GM12878 (cell line): ENCODE data around the gene SLC6A11. TPM values are rescaled to one million over a fixed set of nuclear protein-coding genes. Genes with fewer than 3 reads are reported as not detected.

Experiments
- ATAC-seq: fragments of 200-7000 bp; cut with Tn5 transposase; 3 replicates; pipeline ENCODE4 v1.9.1; 2020; ENCODE audit warnings: mild to moderate bottlenecking, moderate library complexity
- BruUV-seq: library from RNA; stranded (reverse); fragments of 400-500 nt; replicated peaks from 2 replicates; lab custom pipeline; 2021; lab: Mats Ljungman, UMichigan
- CTCF ChIA-PET: fragments of 300-600 bp; sonication (Branson Sonifier 250); formaldehyde crosslinking; extraction: SDS; loops from one replicate; lab custom pipeline; 2021; ENCODE audit warnings: inconsistent platforms; lab: Yijun Ruan, JAX
- POLR2A ChIA-PET: fragments of 350-600 bp; formaldehyde crosslinking; extraction: SDS; loops from one replicate; lab custom pipeline; 2021; ENCODE audit warnings: inconsistent platforms; lab: Charles Lee
- RAD21 ChIA-PET: fragments of 300-600 bp; sonication (Branson Sonifier 250); formaldehyde crosslinking; loops from one replicate; lab custom pipeline; 2023; ENCODE audit warnings: antibody characterized with exemption; ENCODE audit not compliant: unreplicated experiment; lab: Charles Lee
- SMC1A ChIA-PET: fragments of 300-600 bp; sonication (Branson Sonifier 250); formaldehyde crosslinking; loops from one replicate; lab custom pipeline; 2023; ENCODE audit not compliant: unreplicated experiment, uncharacterized antibody; lab: Charles Lee
- DNase-seq: peaks from one replicate; pipeline ENCODE4 v3.0.0-alpha.2; 2011; ENCODE audit warnings: low read depth, low spot score
- FAIRE-seq: peaks from 3 replicates; lab custom pipeline; 2011; peaks lifted over from hg19 to GRCh38; lab: Jason Lieb, UNC
- H2AFZ ChIP-seq: 2 replicates; pipeline ENCODE4 v1.6.0; 2011; ENCODE audit warnings: low read depth, low read length, control low read depth; ENCODE audit not compliant: control insufficient read depth
- H3K27ac ChIP-seq: 2 replicates; pipeline ENCODE4 v1.5.1; 2011; ENCODE audit warnings: control low read depth; ENCODE audit not compliant: control insufficient read depth, insufficient read depth
- H3K27me3 ChIP-seq, 2 experiments: replicated peaks in 1 of 2; 2 replicates each; pipeline versions ENCODE4 v1.6.0 to v1.6.1; 2011; ENCODE audit warnings: low read length in 1 of 2; ENCODE audit not compliant: control insufficient read depth in 2 of 2, insufficient read depth in 2 of 2
- H3K36me3 ChIP-seq, 2 experiments: 2 replicates each; pipeline ENCODE4 v1.5.1; 2011; ENCODE audit warnings: low read length in 1 of 2; ENCODE audit not compliant: control insufficient read depth in 2 of 2, insufficient read depth in 2 of 2
- H3K4me1 ChIP-seq: 2 replicates; pipeline ENCODE4 v1.6.1; 2011; ENCODE audit warnings: mild to moderate bottlenecking, low read length, moderate library complexity, mixed read lengths; ENCODE audit not compliant: control insufficient read depth, insufficient read depth
- H3K4me2 ChIP-seq: 2 replicates; pipeline ENCODE4 v1.6.0; 2011; ENCODE audit warnings: control low read depth; ENCODE audit not compliant: control insufficient read depth, insufficient read depth
- H3K4me3 ChIP-seq: fragments of 200-600 bp; sonication (generic); 2 replicates; pipeline ENCODE4 v1.5.1; 2016
- H3K79me2 ChIP-seq: 2 replicates; pipeline ENCODE4 v1.6.0; 2011; ENCODE audit warnings: low read length; ENCODE audit not compliant: control insufficient read depth, insufficient read depth
- H3K9ac ChIP-seq: 2 replicates; pipeline ENCODE4 v1.8.0; 2011; ENCODE audit warnings: low read length, control low read depth, mixed read lengths; ENCODE audit not compliant: control insufficient read depth, insufficient read depth
- H3K9me3 ChIP-seq: replicated peaks from 3 replicates; pipeline ENCODE4 v1.5.1; 2011; ENCODE audit warnings: mild to moderate bottlenecking, low read length; ENCODE audit not compliant: control insufficient read depth, insufficient read depth
- H4K20me1 ChIP-seq: 2 replicates; pipeline ENCODE4 v1.6.0; 2011; ENCODE audit not compliant: control insufficient read depth, insufficient read depth
- BCL11A ChIP-seq: IDR thresholded peaks from 2 replicates; pipeline ENCODE4 v1.6.1; 2011; ENCODE audit warnings: low read depth, low read length
- CEBPZ ChIP-seq: fragments of 150-350 bp; IDR thresholded peaks from 2 replicates; pipeline ENCODE4 v1.6.1; 2016; ENCODE audit warnings: low read depth, low read length
- CREB1 ChIP-seq: IDR thresholded peaks from 2 replicates; pipeline ENCODE4 v1.6.1; 2012; ENCODE audit warnings: low read depth, mild to moderate bottlenecking, inconsistent platforms
- EED ChIP-seq: sonication (generic); IDR thresholded peaks from 2 replicates; pipeline ENCODE4 v1.6.1; 2016; ENCODE audit warnings: antibody characterized with exemption, low read depth
- HSF1 ChIP-seq: fragments of 150-350 bp; IDR thresholded peaks from 2 replicates; pipeline ENCODE4 v1.6.1; 2014; ENCODE audit warnings: mild to moderate bottlenecking, low read depth, low read length
- JUNB ChIP-seq: IDR thresholded peaks from 2 replicates; pipeline ENCODE4 v1.6.1; 2016; ENCODE audit warnings: antibody characterized with exemption, mild to moderate bottlenecking
- NFXL1 ChIP-seq: fragments of 450-650 bp; IDR thresholded peaks from 2 replicates; pipeline ENCODE4 v1.6.1; 2017; ENCODE audit warnings: antibody characterized with exemption, mild to moderate bottlenecking, borderline replicate concordance
- RBBP5 ChIP-seq: fragments of 200-600 bp; sonication (generic); conservative IDR thresholded peaks from 2 replicates; pipeline ENCODE4 v1.6.1; 2016
- SMAD1 ChIP-seq: fragments of 450-650 bp; IDR thresholded peaks from 2 replicates; pipeline ENCODE4 v1.6.1; 2018; ENCODE audit warnings: mild to moderate bottlenecking, low read depth; ENCODE audit not compliant: partially characterized antibody
- WRNIP1 ChIP-seq: IDR thresholded peaks from 2 replicates; pipeline ENCODE4 v1.6.1; 2011; ENCODE audit warnings: low read depth, low read length, improper control_type of control experiment, borderline replicate concordance
- WGBS: methylation state at CpG from one replicate; pipeline ENCODE4 v1.1.6; 2016; ENCODE audit warnings: low lambda C conversion rate; ENCODE audit not compliant: insufficient replicate concordance, insufficient coverage; ENCODE audit errors: missing lambda C conversion rate; 5-methylcytosine and 5-hydroxymethylcytosine counted together
- in situ Hi-C: fragments of 300-500 bp; cut with MboI; formaldehyde crosslinking; loops from 9 replicates; pipeline ENCODE4 v1.14.3; 2018; ENCODE audit warnings: mixed read lengths
- intact Hi-C: fragments of 100-400 bp; cut with micrococcal nuclease; formaldehyde crosslinking; loops from one replicate; pipeline ENCODE4 v1.14.2; 2022; ENCODE audit not compliant: unreplicated experiment
- polyA plus RNA-seq, 11 experiments: library from polyadenylated mRNA; depleted of rRNA in 4 of 11; unstranded in 6 of 11; stranded (reverse) in 5 of 11; fragments of >200 nt; fragmentation: Nextera tagmentation in 4 of 11; fragmentation: Illumina TruSeq in 1 of 11; extraction: Ambion mirVana in 4 of 11; extraction: Trizol in 1 of 11; gene quantifications; 1 replicate in 1 of 11; 2 replicates in 10 of 11; pipeline versions ENCODE4 v1.2.1 to v1.2.3, GENCODE V29; 2011 to 2016; ENCODE audit warnings: inconsistent platforms in 2 of 11, missing spikeins in 2 of 11, low read depth in 1 of 11
- total RNA-seq, 4 experiments: library from RNA; depleted of rRNA in 3 of 4; stranded (reverse); fragments of >200 nt in 3 of 4; fragmentation: Illumina TruSeq in 1 of 4; extraction: Trizol in 1 of 4; gene quantifications; 2 replicates each; pipeline versions ENCODE4 v1.2.1 to v1.2.3, GENCODE V29; 2013 to 2021
- TF ChIP-seq, protein P1 (sequence below): IDR thresholded peaks from 2 replicates; pipeline ENCODE4 v1.6.1; 2011; ENCODE audit warnings: mild to moderate bottlenecking, low read depth, low read length, moderate library complexity; ENCODE audit not compliant: insufficient replicate concordance
- TF ChIP-seq, protein P2 (sequence below): fragments of 450-650 bp; IDR thresholded peaks from 2 replicates; pipeline ENCODE4 v1.6.1; 2016; ENCODE audit warnings: mild to moderate bottlenecking, moderate library complexity, borderline replicate concordance

The SLC6A11 gene
- total and polyA plus RNA-seq, 10 of the 15 experiments (the other 5 are each of a cell fraction or from before 2014, with no cell fraction given) = not detected

DNA sequence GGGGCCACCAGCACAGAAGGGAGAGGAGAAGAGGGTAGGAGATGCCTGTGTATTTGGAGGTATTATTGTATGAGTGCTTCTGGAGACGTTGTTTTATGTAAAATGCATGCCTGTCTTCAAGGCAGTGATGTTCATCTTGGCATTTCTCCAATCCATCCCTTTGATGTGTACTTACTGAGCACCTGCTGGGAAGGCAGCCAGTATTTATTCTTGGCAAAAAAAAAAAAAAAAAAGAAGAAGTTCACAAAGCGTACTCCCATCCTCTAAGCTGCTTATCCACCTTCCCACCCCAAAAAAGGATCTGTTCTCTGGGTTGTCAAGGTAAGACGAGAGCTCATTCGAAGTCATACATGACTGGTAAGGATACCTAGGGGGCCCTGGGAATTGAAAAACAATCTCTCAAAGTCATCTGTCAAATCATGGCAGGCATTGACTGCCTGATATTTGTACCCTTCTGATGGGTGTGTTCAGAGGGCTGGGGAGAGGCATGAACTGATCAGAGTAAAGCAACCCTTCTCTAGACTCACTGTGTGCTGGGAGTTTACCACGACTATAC lies 146.5 kb downstream of the SLC6A11 start:
- POLR2A ChIA-PET = no interaction called here
- TF ChIP-seq, protein P1, sequence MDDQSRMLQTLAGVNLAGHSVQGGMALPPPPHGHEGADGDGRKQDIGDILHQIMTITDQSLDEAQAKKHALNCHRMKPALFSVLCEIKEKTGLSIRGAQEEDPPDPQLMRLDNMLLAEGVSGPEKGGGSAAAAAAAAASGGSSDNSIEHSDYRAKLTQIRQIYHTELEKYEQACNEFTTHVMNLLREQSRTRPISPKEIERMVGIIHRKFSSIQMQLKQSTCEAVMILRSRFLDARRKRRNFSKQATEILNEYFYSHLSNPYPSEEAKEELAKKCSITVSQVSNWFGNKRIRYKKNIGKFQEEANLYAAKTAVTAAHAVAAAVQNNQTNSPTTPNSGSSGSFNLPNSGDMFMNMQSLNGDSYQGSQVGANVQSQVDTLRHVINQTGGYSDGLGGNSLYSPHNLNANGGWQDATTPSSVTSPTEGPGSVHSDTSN = no peak
- no peak for TF ChIP-seq SMAD1
- no peak for TF ChIP-seq EED
- no peak for TF ChIP-seq HSF1
- no peak for TF ChIP-seq BCL11A
- TF ChIP-seq CREB1 = no peak
- TF ChIP-seq WRNIP1 = no peak
- no peak for TF ChIP-seq CEBPZ
- TF ChIP-seq JUNB = no peak
- TF ChIP-seq NFXL1 = no peak
- no peak for TF ChIP-seq RBBP5
- TF ChIP-seq, protein P2, sequence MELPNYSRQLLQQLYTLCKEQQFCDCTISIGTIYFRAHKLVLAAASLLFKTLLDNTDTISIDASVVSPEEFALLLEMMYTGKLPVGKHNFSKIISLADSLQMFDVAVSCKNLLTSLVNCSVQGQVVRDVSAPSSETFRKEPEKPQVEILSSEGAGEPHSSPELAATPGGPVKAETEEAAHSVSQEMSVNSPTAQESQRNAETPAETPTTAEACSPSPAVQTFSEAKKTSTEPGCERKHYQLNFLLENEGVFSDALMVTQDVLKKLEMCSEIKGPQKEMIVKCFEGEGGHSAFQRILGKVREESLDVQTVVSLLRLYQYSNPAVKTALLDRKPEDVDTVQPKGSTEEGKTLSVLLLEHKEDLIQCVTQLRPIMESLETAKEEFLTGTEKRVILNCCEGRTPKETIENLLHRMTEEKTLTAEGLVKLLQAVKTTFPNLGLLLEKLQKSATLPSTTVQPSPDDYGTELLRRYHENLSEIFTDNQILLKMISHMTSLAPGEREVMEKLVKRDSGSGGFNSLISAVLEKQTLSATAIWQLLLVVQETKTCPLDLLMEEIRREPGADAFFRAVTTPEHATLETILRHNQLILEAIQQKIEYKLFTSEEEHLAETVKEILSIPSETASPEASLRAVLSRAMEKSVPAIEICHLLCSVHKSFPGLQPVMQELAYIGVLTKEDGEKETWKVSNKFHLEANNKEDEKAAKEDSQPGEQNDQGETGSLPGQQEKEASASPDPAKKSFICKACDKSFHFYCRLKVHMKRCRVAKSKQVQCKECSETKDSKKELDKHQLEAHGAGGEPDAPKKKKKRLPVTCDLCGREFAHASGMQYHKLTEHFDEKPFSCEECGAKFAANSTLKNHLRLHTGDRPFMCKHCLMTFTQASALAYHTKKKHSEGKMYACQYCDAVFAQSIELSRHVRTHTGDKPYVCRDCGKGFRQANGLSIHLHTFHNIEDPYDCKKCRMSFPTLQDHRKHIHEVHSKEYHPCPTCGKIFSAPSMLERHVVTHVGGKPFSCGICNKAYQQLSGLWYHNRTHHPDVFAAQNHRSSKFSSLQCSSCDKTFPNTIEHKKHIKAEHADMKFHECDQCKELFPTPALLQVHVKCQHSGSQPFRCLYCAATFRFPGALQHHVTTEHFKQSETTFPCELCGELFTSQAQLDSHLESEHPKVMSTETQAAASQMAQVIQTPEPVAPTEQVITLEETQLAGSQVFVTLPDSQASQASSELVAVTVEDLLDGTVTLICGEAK = no peak

More for the DNA sequence above, 146.5 kb downstream of the SLC6A11 start:
- H3K27ac ChIP-seq = no peak overlapping the region
- DNase-seq = no peak
- no peaks in the 10 kb centered on the region for H4K20me1 ChIP-seq
- H3K27me3 ChIP-seq = no peaks in the 10 kb centered on the region; a peak in 1 of 4 replicates
- RAD21 ChIA-PET = no interaction called here
- H3K9ac ChIP-seq = no peak overlapping the region
- SMC1A ChIA-PET = interaction anchor here (0.5 kb wide), 1 partner anchor 613 kb away, joined by 3 read pairs; no protein-coding TSS in a partner anchor
- in situ Hi-C loops = no loop called here
- no peak overlapping the region for H3K4me2 ChIP-seq
- H3K4me3 ChIP-seq = no peak overlapping the region
- 13% methylated on average over 5 of the region's 5 CpGs for WGBS
- no peak overlapping the region for H2AFZ ChIP-seq
- intact Hi-C loops = no loop called here
- FAIRE-seq = no peak
- no peaks in the 10 kb centered on the region for H3K9me3 ChIP-seq
- H3K36me3 ChIP-seq = no peaks in the 10 kb centered on the region
- no peaks in the 10 kb centered on the region for H3K4me1 ChIP-seq
- CTCF ChIA-PET = interaction anchor here (1.1 kb wide), 1 partner anchor 21 kb away, joined by 3 read pairs; no protein-coding TSS in a partner anchor
- no peaks in the 10 kb centered on the region for H3K79me2 ChIP-seq
- no peak for ATAC-seq
- no TSS peak for BruUV-seq
